ENCODE measurements around the gene SERF2. TPM values are rescaled to one million over a fixed set of nuclear protein-coding genes. Genes with fewer than 3 reads are reported as not detected.

The SERF2 gene
- total and polyA plus RNA-seq, 2 of the 13 experiments (the other 11 are each of a cell fraction or from before 2014, with no cell fraction given) = 811 to 1,257 TPM

DNA sequence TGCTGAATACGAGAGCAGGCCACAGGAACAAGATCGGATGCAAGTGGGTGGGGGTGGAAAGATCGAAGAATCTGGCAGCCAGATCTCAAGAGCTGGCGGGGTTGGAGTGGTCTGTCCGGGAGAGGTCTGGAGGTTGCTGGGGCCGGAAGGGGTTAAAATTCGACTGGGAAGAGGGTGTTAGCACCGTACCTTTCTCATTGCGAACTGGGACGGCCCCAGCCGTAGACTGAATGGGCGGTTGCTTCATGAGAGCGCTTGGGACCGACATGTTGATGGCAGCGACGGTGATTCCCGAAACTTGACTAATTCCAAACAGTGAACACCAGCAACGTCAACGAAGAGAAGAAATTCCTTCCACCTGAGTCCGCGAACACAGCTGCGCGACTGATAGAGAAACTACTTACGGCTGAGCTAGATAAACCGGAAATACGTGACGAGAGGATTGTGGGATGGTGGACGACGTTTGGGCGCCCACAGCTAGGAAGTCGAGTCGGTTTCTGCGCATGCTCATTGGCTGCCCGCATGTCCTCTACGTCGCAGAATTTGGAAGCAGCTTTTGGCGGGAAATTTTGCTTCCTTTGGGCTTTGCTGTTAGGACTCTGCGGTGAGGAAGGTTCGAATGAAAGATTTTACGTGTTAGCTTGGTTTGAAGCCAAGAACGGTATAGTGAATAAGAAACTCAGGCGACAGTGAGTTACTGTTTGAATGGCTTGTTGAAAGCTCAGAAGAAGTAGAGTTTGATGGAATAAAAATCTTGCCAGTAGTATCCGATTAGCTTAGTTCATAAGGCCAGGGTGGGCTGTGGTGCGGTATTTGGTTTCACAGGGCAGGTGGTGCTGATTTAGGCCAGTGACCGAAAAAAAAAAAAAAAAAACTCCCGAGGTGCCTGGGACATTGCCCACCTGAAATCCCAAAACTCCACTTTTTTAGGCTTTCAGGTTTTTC lies 32.5 kb downstream of the SERF2 start, which contains the start of gene MFAP1 (continued):
- TF ChIP-seq, protein P1, sequence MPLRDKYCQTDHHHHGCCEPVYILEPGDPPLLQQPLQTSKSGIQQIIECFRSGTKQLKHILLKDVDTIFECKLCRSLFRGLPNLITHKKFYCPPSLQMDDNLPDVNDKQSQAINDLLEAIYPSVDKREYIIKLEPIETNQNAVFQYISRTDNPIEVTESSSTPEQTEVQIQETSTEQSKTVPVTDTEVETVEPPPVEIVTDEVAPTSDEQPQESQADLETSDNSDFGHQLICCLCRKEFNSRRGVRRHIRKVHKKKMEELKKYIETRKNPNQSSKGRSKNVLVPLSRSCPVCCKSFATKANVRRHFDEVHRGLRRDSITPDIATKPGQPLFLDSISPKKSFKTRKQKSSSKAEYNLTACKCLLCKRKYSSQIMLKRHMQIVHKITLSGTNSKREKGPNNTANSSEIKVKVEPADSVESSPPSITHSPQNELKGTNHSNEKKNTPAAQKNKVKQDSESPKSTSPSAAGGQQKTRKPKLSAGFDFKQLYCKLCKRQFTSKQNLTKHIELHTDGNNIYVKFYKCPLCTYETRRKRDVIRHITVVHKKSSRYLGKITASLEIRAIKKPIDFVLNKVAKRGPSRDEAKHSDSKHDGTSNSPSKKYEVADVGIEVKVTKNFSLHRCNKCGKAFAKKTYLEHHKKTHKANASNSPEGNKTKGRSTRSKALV (CRISPR knock-in tag; IDR thresholded peaks at IDR 0.05) = no peak; the same call in 1 of the 2 replicates
- no peak for TF ChIP-seq ZFP37 (CRISPR knock-in tag; IDR thresholded peaks at IDR 0.05; ENCODE audit: borderline replicate concordance)
- no peak; the same call in 1 of the 2 replicates for TF ChIP-seq ZNF749 (CRISPR knock-in tag; IDR thresholded peaks at IDR 0.05; ENCODE audit: borderline replicate concordance)
- TF ChIP-seq ZNF879 (CRISPR knock-in tag; IDR thresholded peaks at IDR 0.05) = no peak
- TF ChIP-seq RORA (CRISPR knock-in tag; IDR thresholded peaks at IDR 0.05) = no peak
- no peak for TF ChIP-seq ZNF180 (CRISPR knock-in tag; IDR thresholded peaks at IDR 0.05; ENCODE audit: borderline replicate concordance, low read depth)
- TF ChIP-seq, protein P2, sequence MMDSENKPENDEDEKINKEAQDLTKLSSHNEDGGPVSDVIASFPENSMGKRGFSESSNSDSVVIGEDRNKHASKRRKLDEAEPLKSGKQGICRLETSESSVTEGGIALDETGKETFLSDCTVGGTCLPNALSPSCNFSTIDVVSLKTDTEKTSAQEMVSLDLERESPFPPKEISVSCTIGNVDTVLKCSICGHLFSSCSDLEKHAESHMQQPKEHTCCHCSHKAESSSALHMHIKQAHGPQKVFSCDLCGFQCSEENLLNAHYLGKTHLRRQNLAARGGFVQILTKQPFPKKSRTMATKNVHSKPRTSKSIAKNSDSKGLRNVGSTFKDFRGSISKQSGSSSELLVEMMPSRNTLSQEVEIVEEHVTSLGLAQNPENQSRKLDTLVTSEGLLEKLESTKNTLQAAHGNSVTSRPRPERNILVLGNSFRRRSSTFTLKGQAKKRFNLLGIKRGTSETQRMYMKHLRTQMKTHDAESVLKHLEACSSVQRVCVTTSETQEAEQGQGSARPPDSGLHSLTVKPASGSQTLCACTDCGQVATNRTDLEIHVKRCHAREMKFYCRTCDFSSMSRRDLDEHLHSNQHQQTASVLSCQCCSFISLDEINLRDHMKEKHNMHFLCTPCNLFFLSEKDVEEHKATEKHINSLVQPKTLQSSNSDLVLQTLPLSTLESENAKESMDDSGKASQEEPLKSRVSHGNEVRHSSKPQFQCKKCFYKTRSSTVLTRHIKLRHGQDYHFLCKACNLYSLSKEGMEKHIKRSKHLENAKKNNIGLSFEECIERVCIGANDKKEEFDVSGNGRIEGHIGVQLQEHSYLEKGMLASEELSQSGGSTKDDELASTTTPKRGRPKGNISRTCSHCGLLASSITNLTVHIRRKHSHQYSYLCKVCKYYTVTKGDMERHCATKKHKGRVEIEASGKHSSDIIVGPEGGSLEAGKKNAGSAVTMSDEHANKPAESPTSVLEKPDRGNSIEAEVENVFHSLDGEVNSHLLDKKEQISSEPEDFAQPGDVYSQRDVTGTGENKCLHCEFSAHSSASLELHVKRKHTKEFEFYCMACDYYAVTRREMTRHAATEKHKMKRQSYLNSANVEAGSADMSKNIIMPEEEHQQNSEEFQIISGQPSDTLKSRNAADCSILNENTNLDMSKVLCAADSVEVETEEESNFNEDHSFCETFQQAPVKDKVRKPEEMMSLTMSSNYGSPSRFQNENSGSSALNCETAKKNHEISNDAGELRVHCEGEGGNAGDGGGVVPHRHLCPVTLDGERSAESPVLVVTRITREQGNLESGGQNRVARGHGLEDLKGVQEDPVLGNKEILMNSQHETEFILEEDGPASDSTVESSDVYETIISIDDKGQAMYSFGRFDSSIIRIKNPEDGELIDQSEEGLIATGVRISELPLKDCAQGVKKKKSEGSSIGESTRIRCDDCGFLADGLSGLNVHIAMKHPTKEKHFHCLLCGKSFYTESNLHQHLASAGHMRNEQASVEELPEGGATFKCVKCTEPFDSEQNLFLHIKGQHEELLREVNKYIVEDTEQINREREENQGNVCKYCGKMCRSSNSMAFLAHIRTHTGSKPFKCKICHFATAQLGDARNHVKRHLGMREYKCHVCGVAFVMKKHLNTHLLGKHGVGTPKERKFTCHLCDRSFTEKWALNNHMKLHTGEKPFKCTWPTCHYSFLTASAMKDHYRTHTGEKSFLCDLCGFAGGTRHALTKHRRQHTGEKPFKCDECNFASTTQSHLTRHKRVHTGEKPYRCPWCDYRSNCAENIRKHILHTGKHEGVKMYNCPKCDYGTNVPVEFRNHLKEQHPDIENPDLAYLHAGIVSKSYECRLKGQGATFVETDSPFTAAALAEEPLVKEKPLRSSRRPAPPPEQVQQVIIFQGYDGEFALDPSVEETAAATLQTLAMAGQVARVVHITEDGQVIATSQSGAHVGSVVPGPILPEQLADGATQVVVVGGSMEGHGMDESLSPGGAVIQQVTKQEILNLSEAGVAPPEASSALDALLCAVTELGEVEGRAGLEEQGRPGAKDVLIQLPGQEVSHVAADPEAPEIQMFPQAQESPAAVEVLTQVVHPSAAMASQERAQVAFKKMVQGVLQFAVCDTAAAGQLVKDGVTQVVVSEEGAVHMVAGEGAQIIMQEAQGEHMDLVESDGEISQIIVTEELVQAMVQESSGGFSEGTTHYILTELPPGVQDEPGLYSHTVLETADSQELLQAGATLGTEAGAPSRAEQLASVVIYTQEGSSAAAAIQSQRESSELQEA (CRISPR knock-in tag; IDR thresholded peaks at IDR 0.05; ENCODE audit: not compliant biosample characterization) = no peak
- TF ChIP-seq ZFAT (CRISPR knock-in tag; conservative IDR thresholded peaks at IDR 0.05) = no peak
- no peak for TF ChIP-seq SMARCC2 (IDR thresholded peaks at IDR 0.05)
- no peak for TF ChIP-seq ZNF34 (CRISPR knock-in tag; IDR thresholded peaks at IDR 0.05; ENCODE audit: borderline replicate concordance)
- TF ChIP-seq ZMYM3 (CRISPR knock-in tag; IDR thresholded peaks at IDR 0.05) = peak; percentile 57; the same call in 1 of the 2 replicates
- no peak for TF ChIP-seq PAX8 (CRISPR knock-in tag; IDR thresholded peaks at IDR 0.05; ENCODE audit: borderline replicate concordance)
- TF ChIP-seq RAD51 (IDR thresholded peaks at IDR 0.05; ENCODE audit: borderline replicate concordance) = no peak
- no peak for TF ChIP-seq EHMT2 (IDR thresholded peaks at IDR 0.05; ENCODE audit: borderline replicate concordance, low read depth, low read length)
- no peak for TF ChIP-seq RBM39 (IDR thresholded peaks at IDR 0.05; ENCODE audit: low read depth, low read length, poor library complexity, severe bottlenecking)
- no peak for TF ChIP-seq MAFG (CRISPR knock-in tag; IDR thresholded peaks at IDR 0.05)
- TF ChIP-seq RFX5 (IDR thresholded peaks at IDR 0.05; ENCODE audit: low read depth, low read length) = no peak
- TF ChIP-seq ATAD3A (CRISPR knock-in tag; IDR thresholded peaks at IDR 0.05) = no peak
- TF ChIP-seq STAT5B (CRISPR knock-in tag; IDR thresholded peaks at IDR 0.05) = 0 out of 2 replicates have a peak, but pooled peaks have one; percentile 25
- peak; percentile 91 for TF ChIP-seq HOXA3 (CRISPR knock-in tag; IDR thresholded peaks at IDR 0.05)

Measured in HepG2 (cell line).